ENCODE measurements around the gene TFDP3. TPM values are rescaled to one million over a fixed set of nuclear protein-coding genes. Genes with fewer than 3 reads are reported as not detected.

The TFDP3 gene
- polyA plus RNA-seq, 3 donors, result not detected

DNA sequence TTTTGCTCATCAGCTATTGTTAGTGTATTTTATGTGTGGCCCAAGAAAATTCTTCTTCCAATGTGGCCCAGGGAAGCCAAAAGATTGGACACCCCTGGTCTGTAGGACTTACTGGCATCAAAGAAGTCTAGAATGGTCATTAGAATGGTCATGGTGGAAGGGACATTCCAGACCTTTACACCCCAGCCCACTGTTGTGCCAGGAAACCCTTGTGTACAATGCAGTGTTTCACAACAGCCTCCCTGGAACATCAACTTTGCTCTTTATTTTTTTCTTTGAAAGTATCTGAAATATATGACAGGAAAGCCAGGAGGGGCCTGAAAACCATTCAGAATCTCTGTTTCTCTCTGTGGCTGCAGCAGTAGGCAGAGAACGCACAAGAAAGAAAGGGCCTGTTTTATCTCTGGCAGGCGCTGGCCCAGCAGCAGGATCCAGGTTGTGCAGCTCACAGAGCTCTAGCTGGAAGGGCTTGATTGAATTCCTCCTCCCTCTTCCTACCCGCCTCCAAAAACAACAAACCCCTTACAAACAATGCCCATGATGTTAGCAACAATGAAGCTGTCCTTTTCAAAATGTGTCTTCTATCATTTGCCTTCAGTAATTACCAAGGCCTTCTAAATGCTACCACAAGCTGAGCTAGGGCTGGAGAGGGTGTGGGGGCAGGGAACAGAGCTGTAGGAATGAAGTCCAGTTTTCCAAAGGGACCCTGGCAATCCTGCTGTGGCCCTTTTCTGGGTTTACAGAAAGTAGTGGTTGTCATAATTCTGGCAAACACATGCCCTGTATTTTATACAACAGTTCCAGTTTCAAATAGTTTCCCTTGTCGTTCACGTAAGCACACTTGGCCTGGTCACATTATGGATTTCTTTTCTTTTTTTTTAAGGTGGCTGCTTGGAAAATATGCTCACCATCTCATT is 32.3 kb upstream of the TFDP3 start:
- Mint-ChIP-seq H3K4me3 (no peak overlapping the region), H3K27ac (no peak overlapping the region), H3K9me3 (peaks cover 2 to 25% (median 11%) of the 10 kb centered on the region in 7 donors), H3K36me3 (no peaks in the 10 kb centered on the region), H3K27me3 (ENCODE audit: low read depth in 3 of 3) (peaks cover 0 to 1% (median 0%) of the 10 kb centered on the region in 3 donors), H3K4me1 (no peaks in the 10 kb centered on the region)
- no peaks in the 10 kb centered on the region for H3K4me1 ChIP-seq (ENCODE audit: control insufficient read depth in 1 of 2, insufficient read depth in 2 of 2, low read length in 2 of 2)
- DNase-seq, result no peak
- no peaks in the 10 kb centered on the region for H3K79me2 ChIP-seq (ENCODE audit: insufficient read depth, low read length)
- no peaks in the 10 kb centered on the region for H4K20me1 ChIP-seq (ENCODE audit: insufficient read depth, low read length)
- H3K27ac ChIP-seq (ENCODE audit: low read depth in 1 of 2, low read length in 2 of 2), result no peak overlapping the region
- TF ChIP-seq CTCF (IDR thresholded peaks at IDR 0.05), result no peak
- no CpG with 5 or more reads among the region's 5 CpGs for WGBS (ENCODE audit: insufficient coverage)
- peaks cover 11 to 26% of the 10 kb centered on the region in 2 donors for H3K9me3 ChIP-seq (replicated peaks in 1 of 2; ENCODE audit: control insufficient read depth in 1 of 2, insufficient read depth in 1 of 2, low read length in 2 of 2)
- H3K9ac ChIP-seq (ENCODE audit: insufficient read depth, low read length, poor library complexity, severe bottlenecking), result no peak overlapping the region
- no peak overlapping the region for H3K4me2 ChIP-seq (replicated peaks; ENCODE audit: extremely low read depth, low read length, poor library complexity, severe bottlenecking)
- no peak overlapping the region for H3K4me3 ChIP-seq (replicated peaks in 1 of 3; ENCODE audit: low read depth in 2 of 3, low read length in 3 of 3)
- H3K27me3 ChIP-seq (ENCODE audit: control insufficient read depth in 2 of 2, insufficient read depth in 2 of 2, low read length in 2 of 2), result no peaks in the 10 kb centered on the region
- no peaks in the 10 kb centered on the region for H3K36me3 ChIP-seq (replicated peaks in 1 of 2; ENCODE audit: control insufficient read depth in 1 of 2, insufficient read depth in 2 of 2, low read length in 2 of 2)
- no peak overlapping the region for H2AFZ ChIP-seq (ENCODE audit: insufficient read depth, low read depth, low read length, poor library complexity, severe bottlenecking)
- intact Hi-C loops (cut with micrococcal nuclease), result no loop called here

- Mint-ChIP-seq H3K27ac (no peak overlapping the region), H3K27me3 (ENCODE audit: low read depth in 3 of 3) (peaks cover 0 to 3% (median 0%) of the 10 kb centered on the region in 3 donors), H3K9me3 (peaks cover 0 to 22% (median 15%) of the 10 kb centered on the region in 7 donors), H3K36me3 (no peaks in the 10 kb centered on the region), H3K4me3 (no peak overlapping the region), H3K4me1 (no peaks in the 10 kb centered on the region)
- WGBS (ENCODE audit: insufficient coverage), result no CpG with 5 or more reads among the region's 4 CpGs
- intact Hi-C loops (cut with micrococcal nuclease), result no loop called here
- H3K4me1 ChIP-seq (ENCODE audit: control insufficient read depth in 1 of 2, insufficient read depth in 2 of 2, low read length in 2 of 2), result no peaks in the 10 kb centered on the region
- H4K20me1 ChIP-seq (ENCODE audit: insufficient read depth, low read length), result no peaks in the 10 kb centered on the region
- H3K27me3 ChIP-seq (ENCODE audit: control insufficient read depth in 2 of 2, insufficient read depth in 2 of 2, low read length in 2 of 2), result no peaks in the 10 kb centered on the region
- no peak overlapping the region for H3K4me2 ChIP-seq (replicated peaks; ENCODE audit: extremely low read depth, low read length, poor library complexity, severe bottlenecking)
- TF ChIP-seq CTCF (IDR thresholded peaks at IDR 0.05), result no peak
- no peaks in the 10 kb centered on the region for H3K79me2 ChIP-seq (ENCODE audit: insufficient read depth, low read length)
- no peak for DNase-seq
- H3K36me3 ChIP-seq (replicated peaks in 1 of 2; ENCODE audit: control insufficient read depth in 1 of 2, insufficient read depth in 2 of 2, low read length in 2 of 2), result no peaks in the 10 kb centered on the region
- H2AFZ ChIP-seq (ENCODE audit: insufficient read depth, low read depth, low read length, poor library complexity, severe bottlenecking), result no peak overlapping the region
- H3K9ac ChIP-seq (ENCODE audit: insufficient read depth, low read length, poor library complexity, severe bottlenecking), result no peak overlapping the region
- H3K27ac ChIP-seq (ENCODE audit: low read depth in 1 of 2, low read length in 2 of 2), result no peak overlapping the region
- H3K9me3 ChIP-seq (replicated peaks in 1 of 2; ENCODE audit: control insufficient read depth in 1 of 2, insufficient read depth in 1 of 2, low read length in 2 of 2), result peaks cover 11 to 26% of the 10 kb centered on the region in 2 donors
- no peak overlapping the region for H3K4me3 ChIP-seq (replicated peaks in 1 of 3; ENCODE audit: low read depth in 2 of 3, low read length in 3 of 3)
These were observed 31.3 kb upstream of the TFDP3 start for GRCh38 chrX:133249266-133250058.

All from CD14-positive monocyte (primary cell).